ENCODE measurements around the gene CCDC47. TPM values are rescaled to one million over a fixed set of nuclear protein-coding genes. Genes with fewer than 3 reads are reported as not detected.

The CCDC47 gene
- total and polyA plus RNA-seq, 2 of the 13 experiments (the other 11 are each of a cell fraction or from before 2014, with no cell fraction given): 59.3 to 99.5 TPM

- TF ChIP-seq ZNF687 (CRISPR knock-in tag; IDR thresholded peaks at IDR 0.05): no peak
- no peak for TF ChIP-seq ERF (CRISPR knock-in tag; IDR thresholded peaks at IDR 0.05)
- no peak for TF ChIP-seq ZNF503 (CRISPR knock-in tag; IDR thresholded peaks at IDR 0.05)
- no peak for TF ChIP-seq GATAD1 (CRISPR knock-in tag; IDR thresholded peaks at IDR 0.05)
- TF ChIP-seq ZNF274 (CRISPR knock-in tag; IDR thresholded peaks at IDR 0.05): 0 out of 2 replicates have a peak, but pooled peaks have one; percentile 28
- peak; percentile 33; the same call in 1 of the 2 replicates for TF ChIP-seq RAD21 (CRISPR knock-in tag; IDR thresholded peaks at IDR 0.05)
- no peak for TF ChIP-seq CBX5 (CRISPR knock-in tag; IDR thresholded peaks at IDR 0.05; ENCODE audit: borderline replicate concordance)
- TF ChIP-seq TCF12 (IDR thresholded peaks at IDR 0.05): no peak
- no peak for TF ChIP-seq TCF12 (CRISPR knock-in tag; IDR thresholded peaks at IDR 0.05)
- 0 out of 2 replicates have a peak, but pooled peaks have one; percentile 44 for TF ChIP-seq PRDM10 (CRISPR knock-in tag; IDR thresholded peaks at IDR 0.05; ENCODE audit: low read depth)
- TF ChIP-seq PCBP1 (IDR thresholded peaks at IDR 0.05; ENCODE audit: borderline replicate concordance, low read depth, low read length): 0 out of 2 replicates have a peak, but pooled peaks have one; percentile 52
- TF ChIP-seq ZNF451 (CRISPR knock-in tag; IDR thresholded peaks at IDR 0.05): peak; percentile 46; the same call in 1 of the 2 replicates
- no peak for TF ChIP-seq HDAC1 (CRISPR knock-in tag; IDR thresholded peaks at IDR 0.05)
- no peak for TF ChIP-seq ZNF678 (CRISPR knock-in tag; IDR thresholded peaks at IDR 0.05)
- TF ChIP-seq XBP1 (CRISPR knock-in tag; IDR thresholded peaks at IDR 0.05): no peak
- no peak for TF ChIP-seq BCL6 (CRISPR knock-in tag; IDR thresholded peaks at IDR 0.05)
- peak; percentile 27; the same call in 1 of the 2 replicates for TF ChIP-seq RXRB (CRISPR knock-in tag; IDR thresholded peaks at IDR 0.05; ENCODE audit: borderline replicate concordance)
- TF ChIP-seq ARNTL (CRISPR knock-in tag; IDR thresholded peaks at IDR 0.05): no peak
- TF ChIP-seq KAT2B (IDR thresholded peaks at IDR 0.05; ENCODE audit: borderline replicate concordance, low read depth, low read length): no peak
- TF ChIP-seq EEA1 (CRISPR knock-in tag; IDR thresholded peaks at IDR 0.05; ENCODE audit: borderline replicate concordance): no peak
These were observed 75.8 kb downstream of the CCDC47 start (continued) for GRCh38 chr17:63697341-63698286.
